Panc1 (cell line): ENCODE measurements around the gene FKBP1A. TPM values are rescaled to one million over a fixed set of nuclear protein-coding genes. Genes with fewer than 3 reads are reported as not detected.

Experiments
- ATAC-seq: fragments of 200-7000 bp; cut with Tn5 transposase; 2 replicates; pipeline ENCODE4 v1.9.1; 2020; ENCODE audit warnings: mild to moderate bottlenecking, moderate library complexity
- BruUV-seq: library from RNA; stranded (reverse); fragments of 400-500 nt; replicated peaks from 2 replicates; lab custom pipeline; 2021; lab: Mats Ljungman, UMichigan
- CTCF ChIA-PET: fragments of 300-600 bp; sonication (Branson Sonifier 250); formaldehyde crosslinking; loops from one replicate; lab custom pipeline; 2022; ENCODE audit warnings: antibody characterized with exemption; lab: Charles Lee
- POLR2A ChIA-PET: fragments of 300-600 bp; sonication (Branson Sonifier 250); formaldehyde crosslinking; loops from one replicate; lab custom pipeline; 2022; ENCODE audit warnings: antibody characterized with exemption; lab: Charles Lee
- DNase-seq: peaks from one replicate; pipeline ENCODE4 v3.0.0-alpha.2; 2010; ENCODE audit warnings: low read depth, low spot score
- H3K27ac ChIP-seq: 2 replicates; pipeline ENCODE4 v1.5.1; 2011; ENCODE audit warnings: mild to moderate bottlenecking, low read length, inconsistent platforms
- H3K27me3 ChIP-seq: fragments of 200-500 bp; sonication (Bioruptor generic); 2 replicates; pipeline ENCODE4 v1.6.0; 2014; ENCODE audit warnings: low read length, inconsistent platforms; ENCODE audit not compliant: control insufficient read depth, insufficient read depth
- H3K36me3 ChIP-seq: fragments of 200-500 bp; sonication (Bioruptor generic); 2 replicates; pipeline ENCODE4 v1.5.1; 2014; ENCODE audit warnings: inconsistent platforms, mild to moderate bottlenecking, low read length, moderate library complexity; ENCODE audit not compliant: control insufficient read depth, insufficient read depth
- H3K4me1 ChIP-seq: 2 replicates; pipeline ENCODE4 v1.5.1; 2011; ENCODE audit warnings: inconsistent platforms, mild to moderate bottlenecking, low read length, moderate library complexity; ENCODE audit not compliant: control insufficient read depth, insufficient read depth
- H3K4me3 ChIP-seq, 2 experiments: 2 replicates each; pipeline ENCODE4 v1.5.1; 2011 to 2012; ENCODE audit warnings: low read depth in 2 of 2, low read length in 2 of 2, mild to moderate bottlenecking in 2 of 2, inconsistent platforms in 1 of 2, moderate library complexity in 1 of 2
- H3K9me3 ChIP-seq: fragments of 200-500 bp; sonication (Bioruptor generic); 2 replicates; pipeline ENCODE4 v1.5.1; 2014; ENCODE audit warnings: low read depth, mild to moderate bottlenecking, inconsistent platforms, low read length, moderate library complexity; ENCODE audit not compliant: control insufficient read depth, insufficient read depth
- POLR2AphosphoS5 ChIP-seq: IDR thresholded peaks from 2 replicates; pipeline ENCODE4 v1.6.1; 2012; ENCODE audit warnings: mild to moderate bottlenecking, low read depth, low read length, moderate library complexity
- SIN3A ChIP-seq: IDR thresholded peaks from 2 replicates; pipeline ENCODE4 v1.6.1; 2012; ENCODE audit warnings: low read depth, mild to moderate bottlenecking, low read length, moderate library complexity, borderline replicate concordance; ENCODE audit not compliant: insufficient read depth
- TCF7L2 ChIP-seq: IDR thresholded peaks from 2 replicates; pipeline ENCODE4 v1.6.1; 2011; ENCODE audit warnings: mild to moderate bottlenecking, low read depth, low read length, inconsistent platforms
- in situ Hi-C: cut with HindIII; loops from 2 replicates; pipeline ENCODE4 v1.10.0; 2016; ENCODE audit warnings: low sequenced_read_pairs, low pct_unique_long_range_greater_than_20kb
- intact Hi-C: fragments of 100-400 bp; cut with micrococcal nuclease; formaldehyde crosslinking; loops from one replicate; pipeline ENCODE4 v1.10.0; 2022; ENCODE audit not compliant: unreplicated experiment
- total RNA-seq: library from RNA; stranded (reverse); gene quantifications from one replicate; pipeline ENCODE4 v1.2.1, GENCODE V29; 2021; ENCODE audit not compliant: unreplicated experiment
- TF ChIP-seq, protein P1 (sequence below), 2 experiments: IDR thresholded peaks; 2 replicates each; pipeline ENCODE4 v1.6.1; 2011 to 2012; ENCODE audit warnings: low read depth in 2 of 2, control low read depth in 1 of 2, low read length in 1 of 2, mild to moderate bottlenecking in 1 of 2, moderate library complexity in 1 of 2; ENCODE audit not compliant: insufficient read depth in 1 of 2
- TF ChIP-seq, protein P2 (sequence below): fragments of 450-650 bp; IDR thresholded peaks from 2 replicates; pipeline ENCODE4 v1.5.1; 2017; ENCODE audit warnings: mild to moderate bottlenecking

Gene FKBP1A
- total RNA-seq, 1 experiment from 2014 or later: 695 TPM

DNA sequence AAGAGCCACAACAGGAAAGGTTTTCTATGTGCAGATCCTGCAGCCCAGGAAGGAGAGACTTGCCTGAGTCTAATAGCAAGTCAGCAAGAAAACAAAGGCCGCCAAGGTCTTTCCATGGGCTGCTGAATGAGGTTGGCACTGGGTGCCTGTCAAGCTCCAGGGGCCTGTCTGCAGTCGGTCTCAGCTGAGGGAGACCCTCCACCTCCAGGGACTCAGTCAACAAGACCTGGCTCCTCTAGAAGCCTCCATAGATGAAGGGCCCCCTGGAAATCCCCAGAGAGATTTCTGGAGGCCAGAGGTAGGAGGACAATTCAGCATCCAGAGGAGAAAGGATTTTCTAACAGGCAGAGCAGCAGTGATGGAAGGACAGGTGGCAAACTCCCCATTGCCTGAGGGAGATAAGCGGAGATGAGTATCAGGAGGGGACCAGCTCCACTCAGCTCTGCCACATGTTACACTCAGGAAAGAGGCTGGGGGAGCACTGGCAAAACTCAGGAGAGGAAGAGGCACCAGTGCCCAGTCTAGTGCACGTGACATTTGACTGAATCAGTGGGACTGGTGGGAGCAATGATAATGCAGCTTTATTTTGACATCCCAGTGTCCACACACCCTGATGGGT is 33.5 kb upstream of the FKBP1A start:
- no TSS peak for BruUV-seq
- ChIA-PET POLR2A (interaction anchor here (0.7 kb wide), 1 partner anchor 234 kb away, joined by 3 read pairs; no protein-coding TSS in a partner anchor), CTCF (no interaction called here)
- peaks cover 32% of the 10 kb centered on the region for H3K4me1 ChIP-seq
- no peak for TF ChIP-seq SIN3A
- TF ChIP-seq, protein P1, sequence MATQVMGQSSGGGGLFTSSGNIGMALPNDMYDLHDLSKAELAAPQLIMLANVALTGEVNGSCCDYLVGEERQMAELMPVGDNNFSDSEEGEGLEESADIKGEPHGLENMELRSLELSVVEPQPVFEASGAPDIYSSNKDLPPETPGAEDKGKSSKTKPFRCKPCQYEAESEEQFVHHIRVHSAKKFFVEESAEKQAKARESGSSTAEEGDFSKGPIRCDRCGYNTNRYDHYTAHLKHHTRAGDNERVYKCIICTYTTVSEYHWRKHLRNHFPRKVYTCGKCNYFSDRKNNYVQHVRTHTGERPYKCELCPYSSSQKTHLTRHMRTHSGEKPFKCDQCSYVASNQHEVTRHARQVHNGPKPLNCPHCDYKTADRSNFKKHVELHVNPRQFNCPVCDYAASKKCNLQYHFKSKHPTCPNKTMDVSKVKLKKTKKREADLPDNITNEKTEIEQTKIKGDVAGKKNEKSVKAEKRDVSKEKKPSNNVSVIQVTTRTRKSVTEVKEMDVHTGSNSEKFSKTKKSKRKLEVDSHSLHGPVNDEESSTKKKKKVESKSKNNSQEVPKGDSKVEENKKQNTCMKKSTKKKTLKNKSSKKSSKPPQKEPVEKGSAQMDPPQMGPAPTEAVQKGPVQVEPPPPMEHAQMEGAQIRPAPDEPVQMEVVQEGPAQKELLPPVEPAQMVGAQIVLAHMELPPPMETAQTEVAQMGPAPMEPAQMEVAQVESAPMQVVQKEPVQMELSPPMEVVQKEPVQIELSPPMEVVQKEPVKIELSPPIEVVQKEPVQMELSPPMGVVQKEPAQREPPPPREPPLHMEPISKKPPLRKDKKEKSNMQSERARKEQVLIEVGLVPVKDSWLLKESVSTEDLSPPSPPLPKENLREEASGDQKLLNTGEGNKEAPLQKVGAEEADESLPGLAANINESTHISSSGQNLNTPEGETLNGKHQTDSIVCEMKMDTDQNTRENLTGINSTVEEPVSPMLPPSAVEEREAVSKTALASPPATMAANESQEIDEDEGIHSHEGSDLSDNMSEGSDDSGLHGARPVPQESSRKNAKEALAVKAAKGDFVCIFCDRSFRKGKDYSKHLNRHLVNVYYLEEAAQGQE (IDR thresholded peaks at IDR 0.05; ENCODE audit: insufficient read depth in 1 of 2, low read depth in 2 of 2, low read length in 1 of 2): no peak
- no peak for TF ChIP-seq POLR2AphosphoS5
- TF ChIP-seq, protein P2, sequence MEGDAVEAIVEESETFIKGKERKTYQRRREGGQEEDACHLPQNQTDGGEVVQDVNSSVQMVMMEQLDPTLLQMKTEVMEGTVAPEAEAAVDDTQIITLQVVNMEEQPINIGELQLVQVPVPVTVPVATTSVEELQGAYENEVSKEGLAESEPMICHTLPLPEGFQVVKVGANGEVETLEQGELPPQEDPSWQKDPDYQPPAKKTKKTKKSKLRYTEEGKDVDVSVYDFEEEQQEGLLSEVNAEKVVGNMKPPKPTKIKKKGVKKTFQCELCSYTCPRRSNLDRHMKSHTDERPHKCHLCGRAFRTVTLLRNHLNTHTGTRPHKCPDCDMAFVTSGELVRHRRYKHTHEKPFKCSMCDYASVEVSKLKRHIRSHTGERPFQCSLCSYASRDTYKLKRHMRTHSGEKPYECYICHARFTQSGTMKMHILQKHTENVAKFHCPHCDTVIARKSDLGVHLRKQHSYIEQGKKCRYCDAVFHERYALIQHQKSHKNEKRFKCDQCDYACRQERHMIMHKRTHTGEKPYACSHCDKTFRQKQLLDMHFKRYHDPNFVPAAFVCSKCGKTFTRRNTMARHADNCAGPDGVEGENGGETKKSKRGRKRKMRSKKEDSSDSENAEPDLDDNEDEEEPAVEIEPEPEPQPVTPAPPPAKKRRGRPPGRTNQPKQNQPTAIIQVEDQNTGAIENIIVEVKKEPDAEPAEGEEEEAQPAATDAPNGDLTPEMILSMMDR: no peak
- no peak for TF ChIP-seq TCF7L2
- H3K27ac ChIP-seq: peak overlapping the region; percentile 78
- H3K4me3 ChIP-seq: no peak overlapping the region
- no peaks in the 10 kb centered on the region for H3K27me3 ChIP-seq
- DNase-seq (no peak), ATAC-seq (no peak)
- in situ Hi-C loops (no loop called here), intact Hi-C loops (no loop called here)
- H3K36me3 ChIP-seq: no peaks in the 10 kb centered on the region
- H3K9me3 ChIP-seq: peaks cover 4% of the 10 kb centered on the region; the same call in 1 of the 2 replicates

DNA sequence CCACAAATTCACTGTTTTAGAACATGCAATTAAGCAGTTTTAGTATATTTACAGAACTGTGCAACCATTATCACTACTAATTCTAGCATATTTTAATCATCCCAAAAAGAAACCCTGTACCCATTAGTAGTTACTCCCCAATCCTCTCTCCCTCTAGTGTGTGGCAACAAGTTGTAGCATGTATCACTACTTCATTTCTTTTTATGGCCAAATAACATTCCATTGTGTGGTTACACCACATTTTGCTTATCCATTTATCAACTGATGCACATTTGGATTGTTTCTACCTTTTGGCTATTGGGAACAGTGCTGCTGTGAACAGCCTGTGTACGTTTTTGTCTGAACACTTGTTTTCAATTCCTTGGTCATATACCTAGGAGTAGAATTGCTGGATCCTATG is 31.5 kb upstream of the FKBP1A start:
- no peak for ATAC-seq
- Histone ChIP-seq H3K27ac (peak overlapping the region; percentile 78), H3K4me1 (peaks cover 32% of the 10 kb centered on the region), H3K27me3 (no peaks in the 10 kb centered on the region), H3K36me3 (no peaks in the 10 kb centered on the region), H3K9me3 (peaks cover 10% of the 10 kb centered on the region; the same call in 1 of the 2 replicates), H3K4me3 (no peak overlapping the region)
- intact Hi-C loops (no loop called here), in situ Hi-C loops (no loop called here)
- TF ChIP-seq, protein P2: no peak
- BruUV-seq: no TSS peak
- POLR2A ChIA-PET: no interaction called here
- DNase-seq: no peak
- CTCF ChIA-PET: no interaction called here
